Inferior parietal cortex (tissue), 1 donor: ENCODE data around the gene KRCC1.
"Not testable (repeated sequence)": the region's sequence is repeated elsewhere in the genome, so short reads cannot be mapped to it uniquely, and the experiment has no call there.

Experiments used
- DNase-seq: peaks from one replicate; pipeline ENCODE4 v3.0.0-alpha.2; 2016; ENCODE audit errors: extremely low spot score

KRCC1 gene

DNA sequence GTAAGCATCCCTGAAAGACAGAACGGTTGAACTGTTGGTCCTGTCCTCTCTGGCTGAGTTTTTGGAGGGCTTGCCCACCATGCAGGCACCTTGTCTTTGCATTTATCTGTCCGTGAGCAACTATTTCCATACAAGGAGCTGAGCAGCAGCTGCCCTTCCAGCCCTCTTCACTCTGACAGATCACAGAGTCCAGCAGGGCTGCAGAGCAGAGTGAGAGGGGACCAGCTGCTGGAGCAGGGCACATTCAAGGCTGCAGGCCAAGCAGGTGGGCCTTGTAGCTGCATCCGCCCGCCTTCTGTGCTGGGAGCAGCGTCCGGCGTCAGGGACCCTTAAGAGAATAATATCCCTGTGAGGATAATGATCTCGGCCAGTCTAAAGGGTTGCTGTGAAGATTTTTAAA, 21.5 kb upstream of the KRCC1 start:
- no peak for DNase-seq

- DNase-seq = no peak
Observed at GRCh38 chr2:88074854-88075292, 19.3 kb upstream of the KRCC1 start.

DNA sequence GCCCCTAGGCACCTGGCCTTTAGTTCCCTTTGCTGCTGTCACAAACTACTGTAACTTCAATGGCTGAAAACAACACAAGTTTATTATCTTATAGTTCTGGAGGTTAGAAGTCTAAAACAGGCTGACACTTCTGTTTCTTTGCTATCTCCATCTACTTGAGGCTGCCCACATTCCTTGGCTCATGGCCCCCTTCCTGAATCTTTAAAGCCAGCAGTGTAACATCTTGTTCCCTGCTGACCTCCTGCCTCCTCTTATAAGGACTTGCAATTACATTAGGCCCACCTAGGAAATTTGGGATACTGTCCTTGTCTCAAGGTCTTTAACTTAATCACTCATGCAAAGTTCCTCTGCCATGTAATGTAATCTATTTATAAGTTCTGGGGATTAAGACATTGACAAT, 18.6 kb upstream of the KRCC1 start:
- DNase-seq = no peak

DNA sequence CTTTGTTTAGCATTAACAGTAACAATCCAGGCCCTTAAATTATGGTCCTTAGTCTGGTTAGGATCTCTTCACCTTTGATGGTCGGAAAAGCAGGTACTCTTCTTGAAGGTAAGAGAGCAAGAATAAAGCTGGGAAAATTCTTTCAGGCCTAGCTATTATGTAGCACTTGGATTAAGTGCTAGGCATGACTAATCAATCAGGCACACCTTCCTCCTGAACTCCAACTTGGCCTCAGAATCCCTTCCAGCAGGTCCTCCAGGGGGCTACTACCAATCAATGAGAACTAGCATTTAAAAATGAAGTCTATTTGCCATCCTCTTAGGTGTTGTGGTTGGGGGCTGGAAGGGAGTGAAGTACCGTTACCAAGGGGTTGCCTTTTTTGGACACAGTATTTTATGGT, 15.8 kb upstream of the KRCC1 start:
- no peak for DNase-seq

DNA sequence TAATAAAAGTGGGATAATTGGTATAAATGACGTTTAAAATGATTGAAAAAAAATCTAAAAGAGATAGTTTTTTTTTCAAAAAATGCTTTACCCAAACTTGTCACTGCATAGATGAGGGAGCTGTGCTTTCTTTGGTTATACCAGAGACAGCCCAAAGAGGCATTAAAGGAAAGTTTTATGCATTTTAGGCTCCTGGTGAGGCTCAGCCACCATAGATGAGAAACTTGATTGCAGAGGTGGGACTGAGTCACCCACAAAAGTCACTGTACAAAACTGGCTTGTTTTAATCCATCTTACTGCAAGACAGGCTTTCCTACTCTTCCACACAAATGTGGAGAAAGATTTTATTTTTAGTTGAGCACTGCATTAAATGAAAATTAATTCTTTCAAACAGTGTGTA, 14.5 kb upstream of the KRCC1 start:
- DNase-seq = no peak

DNA sequence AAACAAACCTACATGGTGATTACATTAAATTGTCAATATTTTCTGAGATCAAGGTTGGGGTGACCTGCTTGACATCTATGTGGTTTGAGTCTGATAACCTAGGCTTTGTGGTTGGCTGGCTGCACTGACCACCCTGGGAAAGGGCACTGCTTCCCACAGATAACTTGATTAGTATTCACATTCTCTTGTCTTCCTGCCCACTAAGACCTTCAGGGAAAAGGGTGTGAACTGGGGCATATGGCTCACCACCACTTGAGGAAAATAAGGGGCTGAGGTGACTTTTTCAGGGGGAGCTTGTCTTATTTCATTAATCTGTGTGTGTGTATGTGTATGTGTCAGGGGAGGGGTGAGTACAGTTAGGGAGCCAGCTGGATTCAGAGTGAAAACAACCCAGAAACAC, 13.5 kb upstream of the KRCC1 start:
- no peak for DNase-seq

GRCh38 chr2:88068044-88068443, 12.5 kb upstream of the KRCC1 start:
- DNase-seq = no peak

GRCh38 chr2:88067598-88067997, 12.0 kb upstream of the KRCC1 start, which contains the start of gene SMYD1:
TSS of gene SMYD1 (plus strand) at chr2:88067825. CDS start at chr2:88067865, 40 bp downstream.
- DNase-seq = no peak

DNA sequence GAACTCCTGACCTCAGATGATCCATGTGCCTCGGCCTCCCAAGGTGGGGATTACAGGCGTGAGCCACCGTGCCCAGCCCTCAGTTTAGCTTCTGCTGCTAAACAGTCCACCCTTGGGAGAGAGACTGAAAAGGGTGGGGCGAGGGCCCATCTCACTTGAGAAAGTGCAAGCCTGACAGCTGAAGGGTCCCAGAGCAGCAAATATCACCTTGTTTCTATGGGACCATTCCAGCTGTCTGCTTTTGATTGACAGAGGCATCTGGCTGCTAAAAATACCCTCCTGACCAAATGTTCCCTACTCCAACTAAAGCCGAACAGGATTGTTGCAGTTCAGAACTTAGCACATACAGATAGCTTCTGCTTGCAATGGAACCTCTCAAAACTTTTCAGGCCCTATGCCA, 11.6 kb upstream of the KRCC1 start:
- DNase-seq = no peak

GRCh38 chr2:88066543-88066942, 11.0 kb upstream of the KRCC1 start:
- no peak for DNase-seq

DNA sequence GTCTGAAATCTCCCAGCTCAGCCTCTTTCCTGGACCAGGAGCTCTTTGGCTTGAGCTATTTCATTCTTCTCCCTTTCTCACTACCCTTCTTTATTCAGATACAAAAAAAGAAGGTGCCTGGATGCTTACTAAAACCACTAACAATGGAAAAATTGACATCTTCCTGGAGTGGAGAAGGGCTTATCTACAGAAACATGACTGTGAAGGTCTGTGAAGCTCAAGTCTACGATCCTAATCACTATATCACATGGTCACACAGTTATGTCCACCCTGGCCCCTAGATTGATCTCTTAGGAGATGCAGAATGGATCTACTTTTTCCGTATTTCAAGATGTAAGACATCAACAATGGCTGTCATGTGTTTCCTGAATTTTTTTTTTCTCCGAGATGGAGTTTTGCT, 5.7 kb upstream of the KRCC1 start:
- DNase-seq = no peak

GRCh38 chr2:88060907-88061275, 5.3 kb upstream of the KRCC1 start:
- no peak for DNase-seq

DNA sequence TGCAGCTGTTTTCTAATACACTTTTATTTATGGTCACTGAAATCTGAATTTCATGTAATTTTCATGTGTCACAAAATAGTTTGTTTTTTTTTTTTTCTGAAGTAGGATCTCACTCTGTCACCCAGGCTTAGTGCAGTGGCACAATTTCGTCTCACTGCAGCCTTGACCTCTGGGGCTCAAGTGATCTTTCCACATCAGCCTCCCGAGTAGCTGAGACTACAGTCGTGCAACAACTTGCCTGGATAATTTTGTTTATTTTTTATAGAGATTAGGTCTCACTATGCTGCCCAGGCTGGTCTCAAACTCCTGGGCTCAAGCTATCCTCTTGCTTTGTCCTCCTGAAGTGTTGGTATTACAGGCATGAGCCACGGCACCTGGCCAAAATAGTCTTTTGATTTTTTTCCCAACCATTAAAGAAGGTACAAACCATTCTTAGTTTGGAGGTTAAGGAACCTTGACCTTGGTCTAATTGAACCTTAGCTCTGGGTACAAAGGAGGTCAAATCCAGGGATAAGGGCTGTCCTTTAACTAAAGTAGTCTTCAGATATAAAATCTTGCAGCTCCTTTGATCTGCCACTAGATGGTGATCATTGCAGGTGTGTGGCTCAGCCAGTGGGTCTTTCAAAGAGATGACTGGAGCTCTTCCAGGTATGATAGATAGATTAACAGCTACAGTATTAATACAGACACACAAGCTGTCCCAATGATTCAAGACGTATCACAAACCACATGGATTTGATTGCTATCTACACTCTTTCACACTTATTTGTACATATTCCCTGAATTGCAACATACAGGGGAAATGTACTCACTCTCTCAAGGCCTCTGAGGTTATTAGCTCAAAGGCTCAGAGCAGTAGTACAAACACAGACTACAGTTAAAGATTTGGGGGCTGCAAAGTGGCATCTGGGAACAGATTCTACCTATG, 4.7 kb upstream of the KRCC1 start:
- DNase-seq = peak; percentile 80

DNA sequence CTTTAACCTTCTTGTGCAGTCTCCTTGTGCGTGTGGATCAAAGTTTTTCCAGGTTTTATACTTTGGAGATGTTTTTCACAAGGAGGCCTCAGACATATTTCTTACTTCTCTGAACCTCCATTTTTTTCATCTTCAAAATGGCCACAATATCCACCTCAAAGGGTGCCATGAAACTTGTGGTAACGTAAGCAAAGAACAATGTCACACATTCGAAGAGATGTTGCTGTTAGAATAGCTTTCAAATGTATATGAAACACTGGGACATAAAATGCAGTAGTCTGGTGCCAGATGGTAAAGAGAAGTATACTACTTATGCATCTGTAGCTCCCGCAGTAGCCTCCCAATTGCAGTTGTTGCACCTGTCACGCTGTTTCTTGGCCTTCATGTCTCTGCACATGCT, 2.6 kb upstream of the KRCC1 start:
- no peak for DNase-seq

DNA sequence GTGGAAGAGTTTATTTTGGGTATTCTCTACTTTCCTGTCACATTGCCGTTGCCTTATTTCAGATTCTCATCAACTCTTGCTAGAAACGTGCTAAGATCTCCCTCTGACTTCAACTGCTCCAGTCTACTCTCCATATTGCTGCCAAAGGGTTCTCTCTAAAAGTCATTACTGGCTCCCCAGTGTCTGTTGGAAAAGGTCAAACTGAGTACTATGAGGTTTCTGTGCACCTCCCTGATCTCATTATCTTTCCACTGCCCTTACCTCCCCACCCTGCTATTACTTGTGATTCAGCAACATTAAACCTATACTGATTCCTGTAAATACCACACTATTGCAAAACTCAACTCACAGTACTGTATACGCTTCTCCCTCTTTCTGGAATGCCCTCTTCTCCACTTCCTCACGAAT, 1.9 kb upstream of the KRCC1 start:
- no peak for DNase-seq

DNA sequence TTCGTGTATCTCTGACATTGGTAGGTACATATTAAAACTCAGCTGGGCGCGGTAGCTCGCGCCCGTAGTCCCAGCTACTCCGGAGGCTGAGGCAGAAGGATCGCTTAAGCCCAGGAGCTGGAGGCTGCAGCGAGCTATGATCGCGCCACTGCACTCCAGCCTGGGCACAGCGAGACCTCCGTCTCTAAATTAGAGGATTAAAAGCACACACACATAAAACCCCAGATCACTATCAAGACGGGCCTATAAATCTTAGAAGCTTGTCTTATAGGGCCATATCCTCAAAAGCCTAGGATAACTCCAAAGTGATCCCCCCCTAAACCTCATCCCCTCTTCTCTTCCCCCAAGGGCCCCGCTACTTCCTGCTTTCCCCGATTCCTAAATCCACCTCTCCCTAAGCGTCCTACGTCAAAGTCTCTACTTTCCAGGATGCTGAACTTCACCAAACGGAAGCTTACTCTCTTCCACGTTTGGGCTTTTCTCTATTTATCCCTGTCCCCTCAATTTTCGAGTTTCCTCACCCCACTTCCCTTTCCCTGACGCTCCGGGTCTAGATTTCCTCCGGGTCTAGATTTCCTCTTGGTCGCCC, 707 bp downstream of the KRCC1 start:
- DNase-seq = peak; percentile 34

DNA sequence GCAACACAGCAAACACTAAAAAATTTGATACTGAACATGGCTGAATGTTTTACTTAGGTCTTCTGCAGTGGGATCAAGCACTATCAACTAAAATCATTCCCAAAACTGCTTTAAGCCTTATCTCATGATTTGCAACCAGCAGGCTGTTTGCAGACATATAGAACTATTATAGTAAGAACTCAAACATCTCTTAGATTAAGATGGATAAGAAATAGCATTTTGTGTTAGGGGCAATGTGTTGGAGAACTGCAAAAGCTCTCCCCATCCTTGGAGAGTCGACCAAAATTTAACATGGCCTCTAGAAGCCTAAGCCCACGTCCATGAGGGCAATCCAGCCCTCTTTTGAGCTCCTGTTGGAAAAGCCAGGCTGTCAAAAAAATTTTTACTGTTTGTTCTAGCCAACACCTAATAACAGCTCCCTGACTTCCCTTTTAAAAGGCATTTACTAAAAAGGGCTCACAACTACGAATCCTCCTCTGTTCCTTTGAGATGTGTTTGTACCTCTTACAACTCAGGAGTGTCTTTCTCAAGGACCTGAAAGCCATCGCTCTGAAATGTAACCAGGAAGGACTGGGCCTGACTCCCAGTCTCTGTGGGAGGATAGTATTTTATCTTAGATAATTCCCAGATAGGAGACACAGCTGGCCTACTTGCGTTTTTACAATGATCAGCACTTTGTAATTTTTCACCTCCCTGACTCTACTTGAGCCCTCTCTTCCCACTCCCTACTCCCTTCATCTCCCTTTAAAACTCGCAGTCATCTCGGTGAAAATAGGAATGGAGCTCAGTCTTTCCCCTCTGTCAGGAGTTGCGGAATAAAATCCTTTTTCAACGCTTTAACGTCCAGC, 1.4 kb downstream of the KRCC1 start:
- no peak for DNase-seq

DNA sequence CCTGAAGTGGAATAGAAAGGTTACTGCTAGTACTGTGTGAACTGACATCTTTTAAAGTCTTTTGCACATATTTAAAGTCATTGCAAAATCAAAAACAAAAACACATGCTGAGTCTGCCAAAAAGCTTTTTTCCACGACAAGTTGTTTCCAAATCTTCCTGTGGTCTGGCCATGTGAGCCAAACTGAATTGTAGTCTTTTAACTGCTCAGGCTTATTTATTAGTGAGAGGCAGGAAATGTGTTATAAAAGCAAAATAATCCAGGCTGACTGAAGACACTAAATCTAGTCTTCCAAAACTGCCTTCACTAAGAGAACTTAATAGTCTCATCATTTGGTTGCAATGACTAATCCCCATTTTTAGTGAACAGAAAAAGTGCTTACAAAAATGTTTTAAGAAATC, 2.3 kb downstream of the KRCC1 start:
- no peak for DNase-seq

DNA sequence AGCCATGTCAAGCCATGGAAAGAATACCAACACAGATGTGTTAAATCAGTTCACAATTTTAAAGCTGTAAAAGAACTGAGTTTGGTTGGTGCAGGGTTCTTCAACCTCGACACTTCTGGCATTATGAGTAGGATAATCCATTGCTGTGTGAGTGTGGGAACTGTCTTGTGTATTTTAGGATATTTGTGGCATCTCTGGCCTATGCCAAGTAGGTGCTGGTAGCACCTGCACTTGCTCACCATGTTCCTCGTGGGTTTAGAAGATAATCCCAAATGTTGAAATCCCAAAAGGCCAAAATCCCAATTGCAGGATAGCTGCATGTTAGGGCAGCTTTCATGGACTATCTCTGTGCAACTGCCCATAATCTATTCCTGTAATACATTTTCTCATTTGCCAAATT, 3.8 kb downstream of the KRCC1 start:
- no peak for DNase-seq

DNA sequence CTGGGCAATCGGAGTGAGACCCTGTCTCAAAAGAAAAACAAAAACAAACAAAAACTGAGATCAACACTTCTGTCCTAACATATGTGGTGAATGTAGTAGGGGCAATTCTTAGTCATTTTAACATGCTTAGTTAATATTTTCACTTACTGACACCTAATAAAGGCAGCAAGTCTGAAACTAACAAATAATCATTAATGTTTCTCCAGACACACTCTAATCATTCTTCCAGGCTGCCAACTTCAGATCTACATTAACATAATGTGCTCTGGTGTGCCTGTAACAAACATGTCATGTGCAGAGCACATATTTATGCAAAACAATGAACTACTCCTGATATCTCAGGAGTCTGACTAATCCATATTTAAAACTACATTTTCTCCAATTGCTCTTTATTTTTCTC, 6.0 kb downstream of the KRCC1 start:
- no peak for DNase-seq

DNA sequence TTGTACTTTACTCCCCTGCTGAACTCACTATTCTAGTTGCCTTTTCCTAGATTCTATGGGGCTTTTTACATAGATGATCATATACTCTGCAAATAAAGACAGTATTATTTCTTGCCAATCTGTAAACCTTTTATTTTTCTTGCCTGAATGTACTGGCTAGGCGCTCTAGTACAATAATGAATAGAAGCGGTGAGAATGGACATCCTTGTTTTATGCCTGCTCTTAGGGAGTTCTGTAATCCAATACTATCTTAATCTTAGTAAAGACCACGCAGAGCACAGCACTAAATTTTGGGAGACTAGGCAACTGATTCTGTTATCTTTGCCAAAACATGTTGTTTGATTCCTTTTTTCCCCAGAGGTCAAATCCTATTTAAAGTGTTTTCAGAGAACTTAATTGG, 7.0 kb downstream of the KRCC1 start:
- no peak for DNase-seq

- not testable (repeated sequence) for DNase-seq
Observed at GRCh38 chr2:88045561-88045960, 10.0 kb downstream of the KRCC1 start.
